Activated T-cell treated with anti-CD3 and anti-CD28 coated beads, Interleukin-2, amount 50 U/mL, for 48 hours (primary cell): ENCODE data around the gene PSMC3IP.
"Not testable (repeated sequence)": the region's sequence is repeated elsewhere in the genome, so short reads cannot be mapped to it uniquely, and the experiment has no call there.

Experiments
- DNase-seq, 2 experiments: peaks; one replicate each; pipeline ENCODE4 v3.0.0-alpha.2; 2020

PSMC3IP gene, protein sequence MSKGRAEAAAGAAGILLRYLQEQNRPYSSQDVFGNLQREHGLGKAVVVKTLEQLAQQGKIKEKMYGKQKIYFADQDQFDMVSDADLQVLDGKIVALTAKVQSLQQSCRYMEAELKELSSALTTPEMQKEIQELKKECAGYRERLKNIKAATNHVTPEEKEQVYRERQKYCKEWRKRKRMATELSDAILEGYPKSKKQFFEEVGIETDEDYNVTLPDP

GRCh38 chr17:42577532-42578281, at the start of gene PSMC3IP:
TSS of gene PSMC3IP (minus strand) at chr17:42577729. CDS start at chr17:42577686, 43 bp downstream.
- peak; percentile 97 for DNase-seq

GRCh38 chr17:42623732-42624596, 46.4 kb upstream of the PSMC3IP start:
- no peak for DNase-seq

- DNase-seq: no peak
Measured at GRCh38 chr17:42623271-42623670, 45.7 kb upstream of the PSMC3IP start.

GRCh38 chr17:42621987-42622386, 44.5 kb upstream of the PSMC3IP start:
- DNase-seq: not testable (repeated sequence)

- DNase-seq: no peak
Measured at GRCh38 chr17:42618442-42619150, 41.1 kb upstream of the PSMC3IP start.

DNA sequence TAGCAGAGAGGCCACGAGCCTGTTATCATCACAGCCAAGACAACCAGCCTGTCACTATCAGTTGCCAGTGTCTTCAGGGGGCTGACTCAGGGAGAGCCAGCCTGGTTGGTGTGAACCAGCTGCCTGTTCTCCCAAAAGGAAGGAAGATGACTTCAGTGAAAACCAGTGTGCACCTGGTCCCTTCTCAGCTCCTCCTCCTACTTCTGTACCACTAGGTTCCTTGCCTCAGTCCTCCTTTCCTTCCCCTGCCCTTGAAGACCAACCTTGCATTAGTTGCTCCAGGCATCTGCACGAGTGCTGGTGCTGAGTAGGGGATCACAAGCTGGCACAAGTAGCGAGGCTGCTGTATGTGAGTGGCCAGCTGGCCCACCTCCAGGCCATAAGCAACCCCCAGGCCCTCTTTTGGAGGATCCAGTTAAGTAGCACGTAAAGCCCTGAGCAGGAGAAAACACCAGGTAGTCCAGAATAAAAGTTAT, 40.5 kb upstream of the PSMC3IP start:
- no peak for DNase-seq

GRCh38 chr17:42613699-42614295, 36.3 kb upstream of the PSMC3IP start:
- DNase-seq: no peak

DNA sequence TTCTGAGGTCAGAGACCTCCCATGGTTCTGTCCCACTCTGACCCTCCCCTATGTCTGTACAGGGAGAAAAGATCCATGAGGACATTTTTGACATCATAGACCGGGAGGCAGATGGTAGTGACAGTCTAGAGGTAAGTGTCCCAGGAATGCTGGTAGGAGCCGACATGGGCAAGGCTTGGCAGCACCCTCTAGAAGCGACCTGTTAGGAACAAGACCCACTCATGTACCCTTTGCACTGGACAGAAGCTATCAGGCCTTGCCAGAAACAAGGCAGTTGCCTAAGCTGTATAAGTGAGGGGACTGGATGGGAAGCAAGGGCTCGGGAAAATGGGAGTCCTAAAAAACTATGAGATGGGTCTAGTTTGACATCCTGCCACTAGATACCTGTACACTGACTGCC, 34.5 kb upstream of the PSMC3IP start:
- DNase-seq: no peak

DNA sequence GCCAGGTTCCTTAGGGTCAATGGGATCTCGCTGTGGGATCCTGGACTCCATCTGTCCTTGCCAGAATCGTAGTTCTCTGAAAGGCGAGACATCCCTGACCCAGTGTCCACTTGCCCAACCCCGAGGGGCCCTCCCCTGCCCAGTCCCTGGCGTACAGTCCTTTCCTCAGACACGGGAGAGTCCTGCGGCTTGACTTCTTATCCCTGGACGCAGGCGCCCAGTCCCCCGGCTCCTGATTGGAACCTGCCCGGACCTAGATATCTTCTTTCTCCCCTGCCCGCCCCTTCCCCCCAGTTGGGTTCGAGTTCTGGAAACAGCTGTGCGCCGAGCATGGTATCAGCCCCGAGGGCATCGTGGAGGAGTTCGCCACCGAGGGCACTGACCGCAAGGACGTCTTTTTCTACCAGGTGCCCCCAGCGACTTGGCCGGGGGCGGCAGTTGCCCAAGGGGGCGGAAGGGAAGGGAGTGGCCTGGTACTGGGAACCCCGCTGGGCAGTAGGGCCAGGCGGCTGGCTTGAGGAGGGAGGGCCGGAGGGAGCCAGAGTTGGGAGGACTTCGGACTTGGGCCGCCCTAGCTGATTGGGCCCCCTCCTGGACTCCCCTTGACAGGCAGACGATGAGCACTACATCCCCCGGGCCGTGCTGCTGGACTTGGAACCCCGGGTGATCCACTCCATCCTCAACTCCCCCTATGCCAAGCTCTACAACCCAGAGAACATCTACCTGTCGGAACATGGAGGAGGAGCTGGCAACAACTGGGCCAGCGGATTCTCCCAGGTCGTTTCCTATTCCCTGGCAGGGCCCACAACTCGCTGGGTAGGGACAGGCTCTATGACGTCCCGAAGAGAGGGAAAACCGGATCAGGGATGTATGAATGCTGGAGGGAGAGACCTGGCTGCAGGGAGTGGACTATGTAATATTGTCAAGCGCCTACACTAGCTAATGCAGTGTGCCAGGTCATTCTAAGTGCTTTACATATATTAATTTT, 32.6 kb upstream of the PSMC3IP start:
- DNase-seq: not testable (repeated sequence)

DNA sequence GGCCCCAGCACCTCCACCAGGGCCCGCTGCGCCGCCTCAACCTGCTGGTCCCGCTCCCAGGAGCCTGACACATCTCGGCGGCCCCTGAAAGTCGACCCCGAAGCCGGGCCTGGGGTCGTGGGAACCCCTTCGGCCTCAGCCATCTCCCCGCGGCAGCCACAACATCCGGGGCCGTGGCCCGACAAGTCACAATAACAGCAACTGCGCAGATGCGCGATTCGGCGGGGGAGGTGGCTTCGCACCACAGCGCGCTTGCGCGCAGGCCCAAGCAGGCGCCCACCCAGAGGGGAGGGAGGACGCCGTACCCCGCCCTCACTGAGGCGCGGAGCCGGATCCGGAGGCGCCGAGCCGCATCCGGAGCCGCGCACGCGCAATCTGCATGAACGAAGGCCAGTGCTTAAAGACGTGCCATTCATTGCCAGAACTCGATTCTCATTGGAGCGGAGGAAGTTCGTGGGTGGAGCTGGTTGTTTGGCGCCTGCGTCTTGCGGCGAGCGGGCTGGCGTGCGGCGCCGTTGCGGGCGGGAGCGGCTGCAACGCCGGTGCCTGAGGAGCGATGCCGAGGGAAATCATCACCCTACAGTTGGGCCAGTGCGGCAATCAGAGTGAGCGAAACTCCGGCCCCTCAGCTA, 31.8 kb upstream of the PSMC3IP start, which contains the start of the genes RETREG3 and TUBG1:
Gene RETREG3 (minus strand): TSS at position 193 of the 632 bp plus-strand sequence. CDS start 50 bp downstream, at position 143.
Gene TUBG1 (plus strand): TSS at position 502 of the 632 bp plus-strand sequence. CDS start 55 bp downstream, at position 557.
- peak; percentile 98 to 99 for DNase-seq

DNA sequence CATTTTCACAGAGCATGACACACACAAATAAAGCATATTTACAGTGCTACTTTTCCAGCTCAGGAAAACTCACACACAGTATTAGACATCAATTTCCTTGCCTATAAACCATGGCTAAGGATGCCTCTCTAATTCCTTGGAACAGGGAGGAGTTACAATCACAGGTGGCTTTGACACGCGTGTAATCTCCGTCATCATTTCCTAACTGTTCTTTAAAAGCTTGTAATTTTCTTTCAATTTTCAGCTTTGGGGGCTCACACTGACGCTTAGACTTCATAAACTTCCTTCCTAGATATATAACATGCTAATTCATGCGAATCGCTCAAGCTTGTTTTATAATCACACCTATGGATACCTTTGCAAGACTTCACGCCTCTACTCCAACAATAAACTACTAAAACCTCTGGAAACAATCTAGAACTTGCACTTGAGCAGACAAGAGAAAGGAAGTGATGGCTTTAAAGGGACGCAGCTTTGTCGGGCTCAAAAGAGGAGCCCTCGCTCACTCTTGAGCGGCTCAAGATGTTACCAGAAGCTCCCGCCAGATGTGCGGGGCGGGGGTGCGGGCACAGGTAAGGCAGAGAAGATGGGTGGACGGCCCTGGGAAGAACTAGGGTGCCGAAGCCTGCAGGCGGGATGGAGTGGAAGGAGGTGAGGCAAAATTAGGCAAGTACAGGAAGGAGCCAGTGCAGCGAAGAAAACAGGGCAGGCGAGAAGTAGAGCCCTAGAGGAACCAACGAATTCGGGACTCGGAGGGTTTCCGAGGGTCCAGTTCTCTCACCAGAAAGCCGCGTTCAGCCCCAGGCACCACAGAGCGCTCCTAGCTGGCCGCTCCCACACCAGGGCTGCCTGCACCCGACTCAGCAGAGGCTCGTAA, 31.0 kb upstream of the PSMC3IP start:
- peak in 1 of 2 experiments; percentile 47 for DNase-seq

GRCh38 chr17:42607769-42608168, 30.2 kb upstream of the PSMC3IP start:
- DNase-seq: no peak

DNA sequence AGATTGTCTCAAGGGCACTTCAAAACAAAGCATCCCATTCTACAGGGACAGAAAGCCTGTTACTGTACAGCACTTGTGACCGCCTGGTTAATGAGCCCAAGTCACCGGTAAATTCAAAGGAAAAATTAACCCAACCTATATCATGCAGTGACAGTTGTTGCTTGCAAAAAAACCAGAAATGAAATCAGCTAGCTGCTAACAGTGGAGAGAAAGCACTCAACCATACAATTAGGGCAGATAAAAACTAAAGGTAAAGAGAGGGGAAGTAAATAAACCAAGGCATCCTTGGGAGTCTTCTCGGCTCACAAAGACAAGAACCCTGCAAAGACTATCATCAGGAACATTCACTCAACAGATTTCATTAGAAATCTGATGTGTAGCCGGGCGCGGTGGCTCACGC, 25.8 kb upstream of the PSMC3IP start:
- no peak for DNase-seq

DNA sequence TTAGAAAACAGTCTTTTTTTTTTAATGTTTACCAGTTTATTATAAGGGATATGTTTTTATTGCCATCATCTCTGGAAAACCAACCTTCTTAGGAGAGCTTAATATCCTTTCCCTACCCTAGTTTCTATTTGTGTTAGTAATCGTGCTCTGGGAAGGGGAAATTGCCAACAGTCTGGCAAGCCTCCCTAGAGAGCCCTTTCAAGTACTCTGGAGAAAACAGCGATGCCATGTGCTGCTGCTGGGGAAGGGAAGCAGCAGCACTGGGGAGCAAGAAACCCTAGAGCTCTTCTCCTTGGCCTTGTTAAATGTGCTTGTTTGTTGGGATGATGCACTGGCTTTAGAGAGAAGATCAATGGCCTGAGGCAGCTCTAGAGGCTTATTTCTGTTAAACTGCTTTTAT, 21.4 kb upstream of the PSMC3IP start:
- no peak for DNase-seq

- DNase-seq: no peak
Measured at GRCh38 chr17:42596386-42596785, 18.9 kb upstream of the PSMC3IP start.

GRCh38 chr17:42591411-42591810, 13.9 kb upstream of the PSMC3IP start:
- DNase-seq: no peak

GRCh38 chr17:42590886-42591285, 13.4 kb upstream of the PSMC3IP start:
- no peak for DNase-seq

- DNase-seq: no peak
Measured at GRCh38 chr17:42586514-42587230, 9.1 kb upstream of the PSMC3IP start.
